CD4-positive, alpha-beta T cell treated with Interleukin-6 at 100 ng/mL for 8 hours (primary cell): ENCODE results near the gene RYR3.
"Not testable (repeated sequence)": the region's sequence is repeated elsewhere in the genome, so short reads cannot be mapped to it uniquely, and the experiment has no call there.

Experiments
- DNase-seq: peaks from one replicate; pipeline ENCODE4 v3.0.0-alpha.2; 2020; ENCODE audit warnings: mixed read lengths, low spot score

The RYR3 gene

DNA sequence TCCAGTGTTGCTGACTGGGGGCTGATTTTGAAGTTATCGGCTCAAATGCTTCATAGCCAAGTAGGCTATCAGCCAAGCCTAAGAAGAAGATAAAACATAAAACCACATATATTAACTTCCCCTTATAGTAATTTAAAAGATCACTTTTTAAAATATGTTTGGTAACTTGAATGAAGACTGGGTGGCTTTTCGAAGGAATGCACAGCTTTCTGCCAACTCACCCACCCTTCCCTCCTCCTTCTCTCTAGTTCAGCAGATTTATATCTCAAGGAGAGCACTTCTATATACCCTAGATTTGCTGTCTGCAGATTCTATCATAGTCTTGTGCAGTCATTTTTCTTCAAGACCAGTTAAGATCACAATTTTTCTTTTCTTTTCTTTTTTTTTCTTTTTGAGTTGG is 468.1 kb downstream of the RYR3 start:
- no peak for DNase-seq

- DNase-seq, result no peak
Measured at GRCh38 chr15:33780011-33780768, 469.4 kb downstream of the RYR3 start.

DNA sequence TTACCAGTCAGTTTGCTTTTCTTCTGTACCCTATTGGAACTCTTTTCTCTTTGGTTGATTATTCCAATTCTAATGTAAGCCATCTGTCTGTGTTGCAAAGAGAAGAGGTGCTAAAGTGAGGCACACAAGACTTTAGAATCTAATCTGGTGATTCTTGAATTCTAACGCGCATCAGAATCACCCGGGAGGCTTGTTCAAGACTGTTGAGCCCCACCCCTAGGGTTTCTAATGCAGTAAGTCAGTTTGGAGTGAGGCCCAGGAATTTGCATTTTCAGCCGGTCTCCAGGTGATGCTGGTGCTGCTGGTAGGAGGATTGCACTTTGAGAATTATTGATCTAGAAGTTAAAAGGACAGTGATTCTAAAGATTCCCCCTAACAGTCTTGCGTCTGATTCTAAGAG is 472.2 kb downstream of the RYR3 start:
- DNase-seq, result no peak

- no peak for DNase-seq
Measured at GRCh38 chr15:33785366-33785765, 474.6 kb downstream of the RYR3 start.

- no peak for DNase-seq
Measured at GRCh38 chr15:33788906-33789540, 478.3 kb downstream of the RYR3 start.

- DNase-seq, result no peak
Measured at GRCh38 chr15:33794453-33794852, 483.7 kb downstream of the RYR3 start.

- DNase-seq, result no peak
Measured at GRCh38 chr15:33795070-33795469, 484.3 kb downstream of the RYR3 start.

DNA sequence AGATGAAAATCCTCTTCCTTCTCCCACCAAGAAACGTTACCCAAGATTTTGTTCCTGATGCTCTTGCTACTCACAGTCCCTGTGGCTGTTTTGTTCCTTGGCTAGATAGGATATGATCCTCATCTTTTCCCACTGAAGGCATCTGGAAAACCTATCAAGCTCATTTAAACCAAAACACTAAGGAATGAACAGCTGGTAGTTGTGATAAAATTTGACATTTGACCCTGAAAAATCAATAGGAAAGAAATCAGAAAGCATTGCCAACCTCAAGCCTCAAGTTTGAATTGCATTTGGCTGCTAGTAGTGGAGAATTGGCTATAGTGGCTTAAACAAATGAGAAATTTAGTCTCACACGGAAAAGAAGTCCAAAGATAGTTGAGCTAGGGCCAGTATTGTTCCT is 486.9 kb downstream of the RYR3 start:
- DNase-seq, result no peak

- no peak for DNase-seq
Measured at GRCh38 chr15:33801954-33802353, 491.2 kb downstream of the RYR3 start.

GRCh38 chr15:33807665-33808064 is 496.9 kb downstream of the RYR3 start:
- no peak for DNase-seq

GRCh38 chr15:33808720-33809457 is 498.1 kb downstream of the RYR3 start:
- DNase-seq, result no peak

DNA sequence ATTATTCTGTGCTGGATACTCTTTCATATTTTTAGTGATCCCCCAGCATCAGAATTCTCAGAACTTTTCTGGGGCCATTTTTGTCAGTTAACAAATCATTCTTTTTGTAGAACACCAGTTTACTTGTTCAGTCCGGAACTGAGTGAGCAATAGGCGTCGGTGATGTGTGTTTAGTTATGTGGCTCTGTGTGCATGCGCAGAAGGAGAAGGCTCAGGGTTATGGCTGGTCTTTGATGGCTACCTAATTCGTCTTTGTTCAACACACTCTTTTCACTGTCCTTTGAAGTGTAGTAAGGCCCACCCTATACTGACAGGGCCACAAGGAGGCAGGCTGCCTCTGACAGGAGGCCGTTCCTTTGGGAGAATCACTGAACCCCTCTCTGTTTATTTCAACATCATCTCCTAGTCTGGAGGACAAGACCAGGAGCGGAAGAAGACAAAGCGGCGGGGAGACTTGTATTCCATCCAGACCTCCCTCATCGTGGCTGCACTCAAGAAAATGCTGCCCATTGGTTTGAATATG is 499.4 kb downstream of the RYR3 start:
- no peak for DNase-seq

- DNase-seq, result no peak
Measured at GRCh38 chr15:33810806-33811205, 500.0 kb downstream of the RYR3 start.

DNA sequence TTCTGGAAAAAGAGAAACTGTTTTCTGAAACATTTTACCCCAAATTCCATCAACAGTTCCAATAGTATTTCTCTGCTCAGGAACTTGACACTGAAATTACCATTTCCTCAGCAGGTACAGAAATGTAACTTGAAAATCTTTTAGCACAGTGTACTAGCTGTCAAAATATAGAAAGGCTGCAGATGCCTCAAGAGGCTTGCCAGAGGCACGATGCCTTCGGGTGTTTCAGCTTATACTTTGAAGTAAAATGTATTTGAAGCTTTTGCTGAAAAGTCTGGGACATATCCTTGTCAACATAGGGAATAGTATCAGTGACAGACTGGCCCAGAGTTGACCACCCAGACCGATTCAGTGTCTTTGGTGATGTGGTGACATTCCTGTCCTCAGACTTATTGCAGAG is 503.1 kb downstream of the RYR3 start:
- DNase-seq, result no peak

DNA sequence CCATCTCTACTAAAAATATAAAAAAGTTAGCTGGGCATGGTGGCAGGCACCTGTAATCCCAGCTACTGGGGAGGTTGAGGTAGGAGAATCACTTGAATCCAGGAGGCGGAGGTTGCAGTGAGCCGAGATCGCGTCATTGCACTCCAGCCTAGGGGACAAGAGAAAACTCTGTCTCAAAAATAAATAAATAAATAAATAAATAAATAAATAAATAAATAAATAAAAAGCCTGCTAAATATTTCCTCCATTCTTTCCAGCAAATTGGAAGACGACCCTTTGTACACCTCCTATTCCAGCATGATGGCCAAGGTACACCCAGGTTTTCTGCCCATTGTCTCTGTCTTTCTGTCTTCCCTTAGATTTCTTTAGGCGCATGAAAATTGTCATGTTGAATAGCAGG is 508.7 kb downstream of the RYR3 start:
- DNase-seq, result not testable (repeated sequence)

- no peak for DNase-seq
Measured at GRCh38 chr15:33822479-33822878, 511.7 kb downstream of the RYR3 start.

DNA sequence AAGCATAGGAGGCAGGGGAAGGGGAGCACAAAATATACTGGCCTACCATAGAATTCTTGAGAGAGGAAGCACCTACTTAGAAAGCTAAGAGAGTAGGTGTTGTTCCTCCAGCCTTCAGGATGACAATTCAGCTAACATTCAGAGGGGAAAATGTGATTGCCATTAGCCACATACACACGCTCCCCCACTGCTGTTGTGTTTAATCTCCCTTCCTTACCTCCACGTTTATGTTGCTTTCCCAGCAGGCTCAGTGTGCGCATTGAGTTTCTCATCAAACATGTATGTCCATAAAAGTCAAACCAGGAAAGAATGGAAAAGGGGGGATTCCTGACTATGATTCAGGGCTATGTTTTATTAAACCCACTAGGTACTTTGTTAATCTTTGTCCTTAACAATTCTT is 512.4 kb downstream of the RYR3 start:
- no peak for DNase-seq

DNA sequence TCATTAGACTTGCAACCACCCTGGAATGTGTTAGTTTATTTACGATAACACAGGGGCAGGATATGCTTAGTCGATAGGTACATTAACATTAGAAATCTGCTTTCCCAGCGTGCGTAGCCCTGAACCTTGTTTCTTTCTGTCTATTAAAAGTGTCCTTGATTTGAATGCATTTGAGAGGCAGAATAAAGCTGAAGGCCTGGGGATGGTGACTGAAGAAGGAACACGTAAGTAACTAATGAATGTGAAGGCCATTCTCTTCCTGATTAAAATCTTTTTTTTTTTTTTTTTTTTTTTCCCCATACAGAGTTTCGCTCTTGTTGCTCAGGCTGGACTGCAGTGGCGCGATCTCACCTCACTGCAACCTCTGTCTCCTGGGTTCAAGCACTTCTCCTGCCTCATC is 514.7 kb downstream of the RYR3 start:
- DNase-seq, result no peak

GRCh38 chr15:33826201-33826600 is 515.4 kb downstream of the RYR3 start:
- no peak for DNase-seq

- DNase-seq, result no peak
Measured at GRCh38 chr15:33830351-33830750, 519.6 kb downstream of the RYR3 start.

DNA sequence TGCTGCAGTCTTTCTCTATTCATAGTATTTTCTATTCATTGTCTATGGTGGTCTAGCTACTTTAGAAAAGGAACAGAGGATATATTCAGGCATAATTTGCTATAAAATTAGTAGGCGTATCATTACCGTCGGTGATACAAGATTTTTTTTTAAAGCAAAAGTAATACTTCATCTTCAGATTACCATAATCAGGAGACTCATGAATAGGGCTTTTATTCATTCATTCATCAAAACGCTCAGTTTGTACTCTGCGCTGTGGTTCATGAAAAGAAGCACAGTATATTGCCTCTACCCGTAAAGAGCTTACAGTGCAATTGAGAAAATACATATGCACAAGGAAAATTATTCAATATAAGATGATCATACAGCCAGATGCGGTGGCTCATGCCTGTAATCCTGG is 520.9 kb downstream of the RYR3 start:
- DNase-seq, result no peak

- no peak for DNase-seq
Measured at GRCh38 chr15:33834892-33835743, 524.4 kb downstream of the RYR3 start.
